Stimulated activated CD4-positive, alpha-beta T cell treated with anti-CD3 and anti-CD28 coated beads, TNF-alpha, amount 100 ng/mL, for 1 hour (primary cell): ENCODE measurements around the gene MRPS23.
A peak's percentile ranks its signal among the peaks of the same experiment; 100 is the strongest.
"Not testable (repeated sequence)": the region's sequence is repeated elsewhere in the genome, so short reads cannot be mapped to it uniquely, and the experiment has no call there.

Source experiments
- DNase-seq, 3 donors: peaks; one replicate each; pipeline ENCODE4 v3.0.0-alpha.2; 2020; ENCODE audit warnings: low read depth in 3 of 3, low spot score in 1 of 3

MRPS23 gene

DNA sequence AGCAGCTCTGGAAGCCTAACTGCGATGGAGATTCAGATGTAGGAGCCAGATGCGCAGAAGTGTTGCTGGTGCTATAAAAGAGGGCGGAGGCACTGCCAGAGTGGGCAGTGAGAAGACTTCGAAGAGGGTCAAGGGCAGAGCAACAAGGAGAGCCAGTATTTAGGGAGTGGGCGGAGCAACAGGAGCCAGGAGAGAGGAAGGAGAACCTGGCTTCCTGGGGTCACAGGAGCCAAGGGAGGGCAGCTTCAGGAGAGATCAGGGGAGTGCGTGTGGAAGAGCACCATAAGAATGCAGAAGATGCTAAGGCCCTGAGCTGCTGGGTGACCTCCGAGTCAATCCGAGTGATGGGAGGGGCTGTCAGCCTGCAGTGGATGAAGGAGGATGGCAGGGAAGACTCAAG, 14.4 kb upstream of the MRPS23 start:
- no peak for DNase-seq

DNA sequence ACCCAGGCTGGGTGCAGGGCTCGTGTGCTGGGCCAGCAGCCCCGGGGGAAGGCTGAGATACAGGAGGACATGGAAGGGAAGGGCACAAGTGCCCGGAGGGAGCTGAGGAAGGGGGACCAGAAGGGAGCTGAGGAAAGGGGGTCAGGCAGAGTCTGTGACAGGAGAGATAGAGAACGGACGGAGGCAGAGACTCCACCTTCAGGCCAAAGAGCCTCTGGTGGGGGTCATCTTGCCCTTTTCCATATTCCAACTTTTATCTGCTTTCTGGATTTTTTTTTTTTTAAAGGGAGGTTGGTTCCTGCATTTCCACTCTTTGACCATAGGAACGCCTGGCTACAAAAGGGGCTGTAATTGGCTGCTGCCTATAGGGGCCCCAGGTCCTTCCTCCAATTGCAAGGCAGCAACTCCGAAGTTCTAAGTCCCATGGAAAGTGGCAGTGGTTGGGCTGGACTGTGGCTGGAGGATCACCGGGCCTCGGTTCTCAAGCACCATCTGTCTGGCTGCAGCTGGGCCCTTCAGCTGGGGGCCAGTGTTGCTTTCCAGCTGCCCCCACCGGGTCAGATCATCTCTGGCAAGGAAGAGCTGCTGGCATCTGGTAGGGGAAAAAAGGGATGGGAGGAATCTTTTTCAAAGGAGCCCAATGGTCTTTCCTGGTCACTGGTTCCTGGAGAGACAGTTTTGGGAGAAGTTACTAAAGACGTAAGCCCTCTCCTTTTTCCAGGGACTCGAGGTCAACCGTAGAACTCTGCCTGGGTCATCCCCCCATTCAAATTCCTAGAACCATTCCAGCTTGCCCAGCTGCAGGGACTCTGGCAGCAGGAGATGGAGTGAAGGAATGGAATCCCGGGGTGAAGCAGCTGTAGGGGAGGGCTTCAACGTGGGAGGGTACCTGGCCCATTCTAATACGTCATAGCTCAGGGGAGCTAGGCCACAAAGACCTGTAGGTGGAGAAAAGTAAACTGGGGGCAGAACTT, 13.1 kb upstream of the MRPS23 start:
- no peak for DNase-seq

DNA sequence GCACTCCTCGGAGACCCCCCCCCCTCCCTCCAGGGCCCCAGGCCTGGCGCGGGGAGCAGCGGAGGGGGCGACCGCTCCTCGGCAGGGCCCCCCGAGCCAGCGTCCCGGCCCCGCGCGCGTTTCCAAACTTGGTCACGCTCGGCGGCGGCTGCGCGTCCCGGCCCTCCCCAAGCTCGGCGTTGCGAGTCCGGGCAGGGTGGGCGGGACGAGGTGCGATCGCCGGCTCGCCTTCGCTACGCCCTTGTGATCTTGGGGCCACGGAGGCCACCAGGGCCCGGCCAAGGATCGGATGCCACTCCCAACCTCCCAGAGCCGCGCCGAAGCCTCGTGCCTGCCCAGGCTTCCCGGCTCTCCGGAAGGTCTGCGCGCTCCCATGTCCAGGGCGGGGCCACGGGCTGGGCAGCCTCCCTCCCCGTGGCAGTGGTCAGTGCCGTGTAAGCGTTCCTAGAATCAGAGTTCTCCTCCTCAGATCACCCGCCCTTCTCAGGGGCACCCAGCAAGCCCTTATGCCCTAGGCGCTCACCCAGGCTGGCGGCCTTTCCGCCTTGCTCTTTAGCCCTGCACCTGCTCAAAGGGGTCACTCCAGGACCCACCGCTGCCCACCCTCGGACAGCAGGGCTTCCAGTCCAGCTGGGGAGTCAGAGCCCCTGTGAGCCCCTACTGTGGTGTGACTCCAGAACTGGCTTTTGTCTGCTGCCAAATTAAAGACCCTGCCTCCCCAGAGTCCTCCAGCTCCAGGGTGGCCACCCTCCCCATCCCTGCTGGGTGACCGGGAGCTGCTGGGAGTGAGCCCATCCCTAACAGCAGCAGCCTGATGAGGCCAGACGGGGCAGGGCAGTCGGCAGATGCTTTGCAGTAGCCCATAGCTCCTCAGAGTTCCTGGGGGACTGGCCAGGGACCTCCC, 12.2 kb upstream of the MRPS23 start:
- DNase-seq: no peak

DNA sequence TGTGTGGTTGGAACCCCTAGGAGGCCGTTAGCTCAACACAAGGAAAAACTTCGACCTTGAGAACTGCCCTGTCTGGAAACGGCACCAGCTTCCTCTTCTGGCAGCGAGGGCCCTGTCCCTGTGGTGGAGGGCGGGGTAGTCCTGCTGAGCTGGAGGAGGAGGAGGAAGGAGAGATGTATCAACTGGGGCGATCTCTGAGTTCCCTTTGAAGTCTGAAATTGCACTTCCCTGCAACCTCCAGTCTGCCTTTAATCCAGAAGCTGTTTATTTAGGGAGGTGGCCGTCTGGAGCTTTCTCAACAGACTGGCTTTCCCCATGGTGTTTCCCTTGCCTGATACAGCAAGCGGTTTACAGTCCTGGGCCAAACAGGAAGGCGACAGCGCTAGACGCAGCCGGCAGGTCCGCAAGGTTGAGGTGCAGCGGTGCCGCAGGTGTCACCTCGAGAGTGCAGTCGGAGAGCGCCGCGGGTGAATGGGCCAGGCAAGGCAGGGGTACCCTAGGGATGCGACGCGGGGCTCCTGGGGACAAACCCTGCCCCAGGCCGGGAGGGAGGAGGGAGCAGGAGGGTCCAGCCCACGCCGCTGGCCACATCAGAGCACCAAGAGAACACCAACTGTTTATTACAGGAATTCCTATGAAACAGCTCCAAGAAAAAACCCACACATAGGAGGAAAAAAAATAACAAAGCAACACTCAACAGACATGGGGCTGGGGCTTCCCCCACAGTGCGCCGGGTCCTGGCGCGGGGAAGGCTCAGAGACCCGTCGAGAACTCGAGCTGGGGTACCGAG, 11.4 kb upstream of the MRPS23 start:
- DNase-seq: peak in 1 of 3 donors; percentile 8

DNA sequence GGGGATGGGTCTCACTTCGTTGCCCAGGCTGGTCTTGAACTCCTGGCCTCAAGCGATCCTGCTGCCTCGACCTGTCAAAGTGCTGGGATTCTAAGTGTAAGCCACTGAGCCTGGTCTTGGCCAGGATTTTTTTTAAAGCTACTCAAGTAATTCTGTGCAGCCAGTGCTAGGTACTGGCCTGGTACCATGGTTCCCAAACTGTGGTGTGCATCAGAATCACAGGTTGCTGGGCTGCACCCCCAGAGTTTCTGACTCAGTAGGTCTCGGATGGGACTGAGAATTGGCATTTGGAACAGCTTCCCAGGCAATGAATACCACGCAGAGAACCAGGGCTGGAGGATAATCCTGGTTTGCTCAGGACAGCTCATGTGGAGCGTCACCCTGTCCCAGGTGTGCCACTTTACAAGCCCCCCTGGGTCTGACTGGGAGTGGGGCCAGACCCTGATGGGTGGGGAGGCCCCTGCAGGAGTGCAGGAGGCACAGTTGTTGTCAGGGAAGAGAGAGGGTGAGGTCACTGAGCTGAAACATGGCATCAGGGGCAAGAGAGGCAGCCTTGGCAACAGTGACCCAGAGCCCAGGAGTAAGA, 10.7 kb upstream of the MRPS23 start:
- DNase-seq: no peak

DNA sequence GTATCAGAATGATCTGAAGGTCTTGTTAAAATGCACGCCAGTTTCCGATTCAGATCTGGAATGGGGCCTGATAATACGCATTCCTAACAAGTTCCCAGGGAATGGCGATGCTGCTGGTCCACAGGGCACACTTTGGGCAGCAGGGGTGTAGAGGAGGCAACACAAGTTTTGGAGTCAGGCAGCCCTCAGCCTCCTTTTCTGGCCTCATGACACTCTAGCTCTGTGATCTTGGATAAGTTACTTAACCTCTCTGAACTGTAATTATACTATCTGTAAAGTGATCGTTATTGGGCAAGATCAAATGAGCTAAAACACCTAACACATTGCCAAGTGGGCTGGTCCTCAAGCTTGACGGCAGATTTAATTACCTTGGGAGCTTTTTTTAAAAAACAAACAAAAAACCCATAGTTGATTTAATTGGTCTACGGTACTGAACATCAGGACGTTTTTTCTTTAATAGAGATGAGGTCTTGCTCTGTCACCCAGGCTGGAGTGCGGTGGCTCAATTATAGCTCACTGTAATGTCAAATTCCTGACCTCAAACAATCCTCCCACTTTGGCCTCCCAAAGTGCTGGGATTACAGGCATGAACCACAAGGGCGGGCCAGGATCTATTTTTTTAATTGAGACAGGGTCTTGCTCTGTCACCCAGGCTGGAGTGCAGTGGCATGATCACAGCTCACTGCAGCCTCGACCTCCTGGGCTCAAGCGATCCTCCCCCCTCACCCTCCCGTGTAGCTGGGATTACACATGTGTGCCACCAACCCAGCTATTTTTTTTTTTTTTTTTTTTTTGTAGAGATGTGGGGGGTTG, 10.0 kb upstream of the MRPS23 start:
- no peak for DNase-seq

DNA sequence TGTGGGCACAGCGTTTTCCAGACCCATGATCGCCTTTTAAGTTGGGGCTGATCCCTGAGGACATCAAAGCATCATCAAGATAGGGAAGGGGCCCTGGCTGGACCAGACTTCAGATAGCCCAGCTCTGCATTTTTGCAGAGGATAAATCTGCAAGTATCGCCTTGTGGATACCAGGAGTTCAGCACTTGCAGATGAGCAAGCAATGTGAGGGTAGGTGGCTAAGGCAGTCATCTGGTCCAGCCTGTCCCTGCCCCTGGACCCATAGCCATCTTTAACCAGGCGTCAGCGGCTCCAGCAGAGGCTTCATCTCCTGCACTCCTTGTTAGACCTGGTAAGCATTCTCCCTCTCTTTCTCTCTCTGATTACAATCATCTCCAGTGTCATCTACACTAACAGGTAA, 9.0 kb upstream of the MRPS23 start:
- no peak for DNase-seq

DNA sequence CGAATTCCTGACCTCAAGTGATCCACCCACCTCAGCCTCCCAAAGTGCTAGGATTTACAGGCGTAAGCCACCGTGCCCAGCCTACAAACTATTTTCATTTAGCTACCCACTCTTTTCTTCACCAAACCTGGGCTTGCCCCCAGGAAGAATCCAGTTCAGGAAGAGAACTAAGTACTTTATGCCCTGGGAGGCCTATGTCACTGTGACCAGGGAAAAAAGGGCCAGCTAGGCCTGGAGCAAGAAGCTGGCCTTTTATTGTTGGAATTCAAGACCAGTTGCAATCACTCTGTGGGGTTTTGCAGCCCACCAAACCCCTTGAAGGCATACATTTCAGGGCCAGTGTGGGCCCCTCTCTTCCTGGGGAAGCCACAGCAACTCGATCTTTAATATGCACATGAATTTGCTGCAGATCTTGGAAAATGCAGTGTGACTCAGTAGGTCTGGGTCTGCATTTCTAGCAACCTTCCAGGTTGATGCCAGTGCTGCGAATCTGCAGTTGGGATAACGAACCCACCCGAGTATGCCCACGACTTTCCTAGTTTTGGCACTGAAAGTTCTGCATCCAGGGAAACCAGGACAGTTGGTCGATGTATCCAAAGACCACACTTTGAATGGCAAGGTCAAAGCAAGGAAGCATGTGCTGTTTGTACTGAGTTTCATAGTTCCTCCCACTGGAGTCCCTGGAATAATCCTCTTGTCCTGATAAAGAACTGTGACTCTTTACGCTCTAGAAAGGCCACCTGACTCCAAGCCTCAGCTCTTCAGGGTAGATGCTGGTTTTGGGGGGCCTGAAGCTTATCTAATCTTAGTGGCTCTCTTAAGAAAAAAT, 7.2 kb upstream of the MRPS23 start:
- no peak for DNase-seq

DNA sequence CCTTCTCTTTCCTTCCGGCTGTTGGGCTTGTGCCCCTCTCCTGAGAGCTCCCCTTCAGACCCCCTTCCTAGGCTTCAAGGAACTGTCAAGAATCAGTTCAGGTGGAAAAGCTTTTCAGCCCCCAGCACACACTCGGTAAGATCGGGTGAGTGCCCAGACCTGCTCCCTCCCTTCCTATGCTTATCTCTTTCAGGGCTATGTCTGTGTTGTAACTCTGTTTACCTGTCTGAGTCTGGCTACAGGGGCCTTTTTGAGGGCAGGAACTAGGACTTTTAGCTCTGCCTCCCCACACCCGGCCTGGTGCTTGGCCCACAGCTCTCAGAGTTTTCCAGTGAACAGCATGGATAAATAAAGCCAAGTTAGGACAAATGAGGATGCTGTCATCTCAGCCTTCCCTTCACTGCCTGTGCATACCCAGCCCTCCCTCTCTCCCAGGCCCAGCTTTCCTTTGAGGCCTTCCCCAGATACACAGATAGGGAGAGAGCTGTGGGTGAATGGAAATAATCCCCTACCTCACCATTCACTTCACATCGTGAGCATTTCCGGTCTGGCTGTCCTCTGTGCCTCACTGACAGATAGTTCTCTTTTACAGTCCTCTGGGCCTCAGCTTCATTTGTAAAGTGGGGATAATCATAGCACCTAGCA, 5.7 kb upstream of the MRPS23 start:
- no peak for DNase-seq

DNA sequence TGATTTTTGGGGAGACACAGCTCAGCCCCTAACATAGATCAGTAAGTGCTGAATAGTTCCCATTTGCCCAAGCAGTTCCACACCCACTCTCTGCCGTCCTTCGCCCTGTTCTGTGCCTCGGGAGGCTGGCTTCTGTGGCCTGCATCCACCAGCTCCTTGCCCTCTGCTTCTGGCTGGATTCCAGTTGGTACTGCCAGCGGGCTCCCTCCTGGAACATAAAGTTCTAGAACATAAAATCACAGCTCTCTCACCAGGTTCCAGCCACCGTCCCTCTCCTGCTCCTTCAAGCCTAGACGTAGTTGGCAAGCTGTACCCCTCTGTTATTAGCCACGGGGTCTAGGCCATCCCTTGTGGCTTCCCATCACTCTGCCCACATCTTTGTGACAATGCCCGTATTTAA, 3.9 kb upstream of the MRPS23 start:
- no peak for DNase-seq

DNA sequence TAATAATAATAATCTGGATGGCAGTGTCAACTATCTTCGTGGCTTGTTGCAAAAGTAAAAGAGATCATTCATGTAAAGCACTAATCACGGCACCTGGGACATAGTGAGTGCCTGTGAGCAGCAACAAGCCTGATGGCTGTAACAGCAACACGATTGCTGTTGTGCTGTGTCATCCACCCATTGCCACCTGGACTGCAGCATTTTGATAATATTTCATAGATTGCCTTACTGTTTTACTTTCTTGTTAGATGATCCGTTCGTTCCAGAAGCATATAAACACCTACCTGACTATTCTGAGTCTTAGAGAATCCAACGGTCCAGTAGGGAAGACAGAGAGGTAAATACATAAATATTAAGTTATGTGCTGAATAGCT, 3.1 kb upstream of the MRPS23 start:
- no peak for DNase-seq

DNA sequence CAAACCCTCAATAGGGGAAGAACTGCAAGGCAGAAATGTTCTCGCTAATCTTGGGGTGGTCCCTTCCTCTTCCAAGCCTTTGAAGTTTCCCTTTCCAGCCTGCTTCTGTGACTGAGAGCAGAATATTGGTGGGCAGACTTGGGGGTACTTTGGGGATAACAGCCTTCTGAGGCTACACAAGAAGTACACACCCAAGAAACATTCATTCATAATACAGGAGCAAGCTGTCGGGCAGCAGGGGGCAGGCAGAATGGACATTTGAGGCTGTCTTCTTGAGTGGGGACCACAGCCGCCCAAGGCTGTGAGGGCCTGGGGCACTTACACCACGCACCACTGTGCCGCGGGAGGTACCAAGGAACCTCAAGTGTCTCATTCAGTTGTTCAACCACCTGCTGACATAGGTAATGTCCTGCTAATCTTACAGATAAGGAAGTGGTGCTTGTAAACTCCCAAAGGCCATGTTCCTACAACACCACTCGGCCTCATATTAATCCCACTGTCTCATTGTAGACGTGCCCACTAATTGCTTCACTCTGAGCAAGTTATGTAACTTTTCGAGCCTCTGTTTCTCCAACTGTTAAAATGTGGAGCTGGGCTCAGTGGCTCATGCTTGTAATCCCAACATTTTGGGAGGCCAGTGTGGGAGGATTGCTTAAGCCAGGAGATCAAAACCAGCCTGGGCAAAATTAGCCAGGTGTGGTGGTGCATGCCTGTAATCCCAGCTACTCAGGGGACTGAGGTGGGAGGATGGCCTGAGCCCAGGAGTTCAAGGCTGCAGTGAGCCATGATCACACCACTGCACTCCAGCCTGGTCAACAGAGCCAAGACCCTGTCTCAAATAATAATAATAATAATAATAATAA, 2.5 kb upstream of the MRPS23 start:
- DNase-seq: no peak

DNA sequence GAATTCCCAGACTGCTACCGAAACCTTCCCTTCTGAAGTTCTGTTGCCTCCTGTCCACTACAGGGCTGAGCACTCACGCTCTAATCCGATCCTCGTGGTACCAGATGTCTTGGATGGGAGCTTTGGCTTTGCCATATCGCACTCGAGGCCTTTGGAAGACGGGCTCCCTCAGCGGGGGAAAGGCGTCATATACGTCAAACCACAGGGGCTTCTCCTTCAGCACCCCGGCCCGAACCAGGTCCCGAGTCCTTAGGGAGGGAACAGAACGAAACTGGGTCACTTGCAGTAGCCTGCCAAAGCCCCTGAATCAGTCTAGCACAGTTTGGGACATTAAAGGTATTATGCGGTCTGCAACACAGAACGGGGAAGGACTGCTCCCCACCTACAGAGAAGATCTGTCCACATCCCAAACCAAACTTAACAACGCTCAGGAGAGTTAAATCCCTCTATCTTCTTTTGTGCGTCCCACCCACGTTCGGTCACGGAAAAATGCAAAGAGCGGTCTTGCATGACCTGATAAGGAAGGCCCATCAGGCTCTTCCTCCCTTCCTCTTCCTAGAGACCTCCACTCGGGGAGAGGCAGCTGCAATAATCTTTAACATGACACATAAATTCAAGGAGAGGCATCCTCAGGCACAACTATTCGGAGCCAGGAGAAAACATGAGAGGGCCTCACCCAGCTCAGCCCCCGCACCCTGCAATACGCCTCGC, 526 bp downstream of the MRPS23 start:
- no peak for DNase-seq

DNA sequence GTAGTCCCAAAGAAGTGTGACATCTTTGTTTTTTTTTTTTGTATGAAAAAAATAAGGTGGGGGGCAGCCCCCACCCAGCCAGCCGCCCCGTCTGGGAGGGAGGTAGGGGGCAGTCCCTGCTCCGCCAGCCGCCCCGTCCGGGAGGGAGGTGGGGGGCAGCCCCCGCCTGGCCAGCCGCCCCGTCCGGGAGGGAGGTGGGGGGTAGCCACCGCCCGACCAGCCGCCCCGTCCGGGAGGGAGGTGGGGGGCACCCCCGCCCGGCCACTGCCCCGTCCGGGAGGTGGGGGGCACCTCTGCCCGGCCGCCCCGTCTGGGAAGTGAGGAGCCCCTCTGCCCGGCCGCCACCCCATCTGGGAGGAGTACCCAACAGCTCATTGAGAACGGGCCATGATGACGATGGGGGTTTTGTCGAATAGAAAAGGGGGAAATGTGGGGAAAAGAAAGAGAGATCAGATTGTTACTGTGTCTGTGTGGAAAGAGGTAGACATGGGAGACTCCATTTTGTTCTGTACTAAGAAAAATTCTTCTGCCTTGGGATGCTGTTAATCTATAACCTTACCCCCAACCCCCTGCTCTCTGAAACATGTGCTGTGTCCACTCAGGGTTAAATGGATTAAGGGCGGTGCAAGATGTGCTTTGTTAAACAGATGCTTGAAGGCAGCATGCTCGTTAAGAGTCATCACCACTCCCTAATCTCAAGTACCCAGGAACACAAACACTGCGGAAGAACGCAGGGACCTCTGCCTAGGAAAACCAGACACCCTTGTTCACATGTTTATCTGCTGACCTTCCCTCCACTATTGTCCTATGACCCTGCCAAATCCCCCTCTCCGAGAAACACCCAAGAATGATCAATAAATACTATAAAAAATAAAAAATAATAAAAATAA, 3.5 kb downstream of the MRPS23 start:
- not testable (repeated sequence) for DNase-seq

DNA sequence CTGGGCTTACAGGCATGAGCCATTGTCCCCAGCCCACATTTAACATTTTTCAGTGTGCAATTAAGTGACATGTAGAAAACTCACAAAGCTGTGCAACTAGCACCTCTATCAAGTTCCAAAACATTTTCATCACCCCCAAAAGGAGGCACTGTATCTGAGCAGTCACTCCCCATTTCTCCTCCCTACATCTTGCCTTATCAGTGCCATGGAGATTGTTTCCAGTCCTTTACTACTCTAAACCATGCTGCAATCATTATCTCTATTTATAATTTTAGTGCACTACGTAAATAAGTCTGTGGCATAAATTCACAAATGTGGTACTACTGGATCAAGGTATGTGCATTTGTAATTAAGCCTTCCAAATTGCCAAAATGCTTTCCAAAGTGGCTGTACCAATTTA, 7.6 kb downstream of the MRPS23 start:
- no peak for DNase-seq

DNA sequence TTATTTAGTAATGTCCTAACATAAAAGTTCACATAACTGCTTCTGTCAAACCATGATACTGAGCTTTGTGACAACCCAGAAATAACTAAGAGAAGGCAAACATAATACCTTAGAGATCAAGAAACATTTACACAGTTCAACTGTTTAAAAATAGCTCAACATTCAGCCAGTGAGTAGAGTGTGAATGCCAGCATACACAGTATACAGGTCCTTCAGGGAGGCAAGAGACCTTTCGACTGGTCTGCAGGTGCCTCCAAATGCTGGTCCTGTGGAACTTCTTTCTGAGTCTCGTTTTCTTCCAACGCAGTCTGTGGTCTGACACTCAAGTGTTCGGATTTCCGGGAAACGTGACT, 10.3 kb downstream of the MRPS23 start:
- no peak for DNase-seq
